Muscle layer of colon (tissue), 2 donors: Measurements from ENCODE around the gene RABGAP1L.

ENCODE experiments used
- H3K27ac ChIP-seq: one replicate; pipeline ENCODE4 v1.7.0; 2013; ENCODE audit warnings: low read depth, mild to moderate bottlenecking, low read length, moderate library complexity
- H3K27me3 ChIP-seq, 2 donors: one replicate each; pipeline ENCODE4 v1.7.0; 2013; ENCODE audit warnings: low read length in 2 of 2, mild to moderate bottlenecking in 2 of 2; ENCODE audit not compliant: insufficient read depth in 2 of 2, control insufficient read depth in 1 of 2
- H3K36me3 ChIP-seq: one replicate; pipeline ENCODE4 v1.7.0; 2013; ENCODE audit warnings: mild to moderate bottlenecking, low read length; ENCODE audit not compliant: insufficient read depth
- H3K4me1 ChIP-seq: one replicate; pipeline ENCODE4 v1.7.0; 2013; ENCODE audit warnings: mild to moderate bottlenecking, low read length; ENCODE audit not compliant: insufficient read depth
- H3K4me3 ChIP-seq, 2 donors: one replicate each; pipeline ENCODE4 v1.7.0; 2013; ENCODE audit warnings: low read length in 2 of 2, low read depth in 1 of 2, mild to moderate bottlenecking in 1 of 2, moderate library complexity in 1 of 2
- H3K9ac ChIP-seq: one replicate; pipeline ENCODE4 v1.7.0; 2013; ENCODE audit warnings: low read length
- H3K9me3 ChIP-seq: one replicate; pipeline ENCODE4 v1.7.0; 2013; ENCODE audit warnings: mild to moderate bottlenecking, low read length
- donor health status: abdominal sarcoma.
- donor health status: Adenocarcinoma of cecum.

RABGAP1L gene

DNA sequence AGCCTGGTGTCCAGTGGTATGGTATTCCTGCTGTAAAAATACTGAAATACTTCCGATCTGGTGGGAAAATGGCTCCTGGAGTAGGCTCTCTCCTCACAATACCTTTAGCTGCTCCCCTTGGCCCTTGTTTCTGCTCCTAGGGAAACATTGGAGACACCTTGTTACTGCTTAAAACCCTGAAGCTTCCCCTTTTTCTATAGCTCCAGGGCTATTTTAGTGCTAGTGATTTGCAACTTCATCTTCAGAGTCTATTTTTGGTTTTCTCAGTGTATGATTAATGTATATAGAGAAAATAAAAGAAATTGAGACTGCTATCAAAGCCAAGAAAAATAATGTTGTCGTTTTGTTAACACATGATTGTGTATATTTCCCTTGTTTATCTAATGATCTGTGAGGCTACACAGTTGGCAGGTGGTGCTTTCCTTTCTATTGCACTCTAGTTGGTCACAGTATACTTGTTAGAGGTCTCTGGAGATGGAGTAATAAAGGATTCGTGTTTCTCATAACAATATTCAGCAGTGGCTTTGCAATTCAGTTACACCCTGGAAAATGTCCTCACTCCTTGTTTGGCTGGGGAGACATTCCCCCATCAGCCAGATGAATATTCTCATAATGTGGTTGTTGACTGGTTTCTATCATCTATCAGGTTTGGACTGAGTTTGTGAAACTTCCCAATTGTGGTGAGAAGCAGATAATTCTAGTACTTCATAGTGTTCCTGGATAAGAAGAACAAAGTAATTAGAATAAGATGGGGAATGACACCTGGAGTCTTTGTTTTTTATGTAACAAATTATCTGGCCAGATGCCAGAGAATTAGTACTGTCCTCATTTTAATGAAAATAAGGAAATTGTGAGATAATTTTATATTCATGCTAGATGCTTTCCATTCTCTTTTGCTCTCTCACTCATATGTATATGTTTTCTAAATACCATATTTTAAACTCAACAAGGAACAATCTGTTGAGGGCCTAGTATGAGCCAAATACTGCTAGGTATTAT lies 795.6 kb downstream of the RABGAP1L start:
- H3K4me3 ChIP-seq: no peak overlapping the region
- H3K9me3 ChIP-seq: no peaks in the 10 kb centered on the region
- H3K36me3 ChIP-seq: no peaks in the 10 kb centered on the region
- H3K9ac ChIP-seq: no peak overlapping the region
- peaks cover 9% of the 10 kb centered on the region for H3K4me1 ChIP-seq
- no peaks in the 10 kb centered on the region for H3K27me3 ChIP-seq
- H3K27ac ChIP-seq: no peak overlapping the region

DNA sequence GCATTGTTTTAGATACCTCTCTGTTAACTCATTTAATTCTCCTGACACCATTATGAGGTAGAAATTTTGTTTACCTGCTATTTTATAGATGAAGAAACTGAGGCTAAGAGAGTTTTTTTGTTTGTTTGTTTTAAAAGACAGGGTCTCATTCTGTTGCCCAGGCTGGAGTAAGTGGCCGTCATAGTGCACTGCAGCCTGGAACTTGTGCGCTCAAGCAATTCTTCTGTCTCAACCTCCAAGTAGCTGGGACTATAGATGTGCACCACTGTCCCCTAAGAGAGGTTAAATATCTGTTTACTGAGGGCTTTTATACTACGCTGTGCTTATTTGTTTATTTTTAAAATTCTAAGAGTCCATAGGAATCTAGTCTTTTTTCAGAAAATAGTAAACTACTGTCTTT lies 796.8 kb downstream of the RABGAP1L start:
- Histone ChIP-seq H3K36me3 (no peaks in the 10 kb centered on the region), H3K4me3 (no peak overlapping the region), H3K9ac (no peak overlapping the region), H3K9me3 (no peaks in the 10 kb centered on the region), H3K4me1 (peaks cover 9% of the 10 kb centered on the region), H3K27ac (no peak overlapping the region), H3K27me3 (no peaks in the 10 kb centered on the region)

DNA sequence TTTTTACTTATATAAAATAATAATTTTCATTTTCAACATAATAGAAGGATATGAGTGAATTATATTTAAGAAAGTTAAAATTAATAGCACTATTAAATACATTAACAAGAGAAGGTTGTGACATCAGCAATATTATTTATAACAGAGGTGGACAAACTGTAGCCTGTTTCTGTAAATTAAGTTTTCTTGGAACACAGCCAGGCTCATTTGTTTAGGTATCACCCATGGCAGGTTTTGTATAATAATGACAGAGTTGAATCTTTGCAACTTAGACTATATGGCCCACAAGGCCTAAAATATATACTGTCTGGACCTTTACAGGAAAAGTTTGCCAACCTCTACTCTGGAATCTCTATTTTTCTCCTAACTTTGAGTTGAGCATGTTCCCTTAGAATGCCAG lies 797.7 kb downstream of the RABGAP1L start:
- H3K4me1 ChIP-seq: peaks cover 9% of the 10 kb centered on the region

DNA sequence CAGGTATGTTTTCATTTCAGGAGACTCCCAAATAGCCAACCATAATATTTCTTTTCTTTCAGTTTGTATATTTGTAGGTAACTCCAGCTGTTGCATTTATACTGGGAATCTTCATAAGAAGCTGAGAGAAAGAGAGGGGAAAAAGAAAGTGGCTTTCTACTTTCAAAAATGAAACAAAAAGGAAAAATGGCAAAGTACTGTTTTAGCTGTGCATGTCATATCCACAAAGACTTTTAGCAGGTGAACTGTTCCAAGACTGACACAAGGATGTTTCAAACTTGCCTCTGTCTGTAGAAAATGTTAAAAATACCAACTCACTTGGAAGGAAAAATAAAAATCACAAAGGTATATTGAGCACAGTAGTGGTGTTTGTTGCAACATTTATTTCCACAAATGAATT lies 798.5 kb downstream of the RABGAP1L start:
- Histone ChIP-seq H3K27ac (no peak overlapping the region), H3K27me3 (no peaks in the 10 kb centered on the region), H3K9me3 (no peaks in the 10 kb centered on the region), H3K9ac (no peak overlapping the region), H3K4me1 (peaks cover 9% of the 10 kb centered on the region), H3K4me3 (no peak overlapping the region), H3K36me3 (no peaks in the 10 kb centered on the region)

More for the DNA sequence above, 797.7 kb downstream of the RABGAP1L start:
- Histone ChIP-seq H3K9ac (no peak overlapping the region), H3K36me3 (no peaks in the 10 kb centered on the region), H3K9me3 (no peaks in the 10 kb centered on the region), H3K4me3 (no peak overlapping the region), H3K27ac (no peak overlapping the region), H3K27me3 (no peaks in the 10 kb centered on the region)

DNA sequence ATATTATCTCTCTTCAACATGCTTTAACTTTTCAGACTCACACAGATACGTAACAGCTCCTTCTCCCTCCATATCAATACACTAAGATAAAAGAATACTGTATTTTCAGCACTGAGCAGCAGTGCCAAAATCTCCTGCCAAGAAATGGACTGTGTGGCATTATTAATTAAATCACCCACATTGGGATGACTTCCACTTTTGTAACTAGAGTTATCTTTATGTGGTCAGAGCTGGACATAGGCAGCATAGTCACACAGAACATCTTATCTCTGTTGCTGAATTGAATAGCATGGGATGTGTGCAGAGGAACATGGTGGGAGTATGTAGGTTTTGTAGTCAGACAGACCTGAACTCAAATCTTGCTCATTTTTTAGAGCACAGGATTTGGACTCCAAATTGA lies 799.1 kb downstream of the RABGAP1L start:
- no peak overlapping the region for H3K27ac ChIP-seq
- H3K9ac ChIP-seq: no peak overlapping the region
- H3K9me3 ChIP-seq: no peaks in the 10 kb centered on the region
- no peaks in the 10 kb centered on the region for H3K27me3 ChIP-seq
- H3K4me1 ChIP-seq: peaks cover 14% of the 10 kb centered on the region
- no peak overlapping the region for H3K4me3 ChIP-seq
- H3K36me3 ChIP-seq: no peaks in the 10 kb centered on the region

DNA sequence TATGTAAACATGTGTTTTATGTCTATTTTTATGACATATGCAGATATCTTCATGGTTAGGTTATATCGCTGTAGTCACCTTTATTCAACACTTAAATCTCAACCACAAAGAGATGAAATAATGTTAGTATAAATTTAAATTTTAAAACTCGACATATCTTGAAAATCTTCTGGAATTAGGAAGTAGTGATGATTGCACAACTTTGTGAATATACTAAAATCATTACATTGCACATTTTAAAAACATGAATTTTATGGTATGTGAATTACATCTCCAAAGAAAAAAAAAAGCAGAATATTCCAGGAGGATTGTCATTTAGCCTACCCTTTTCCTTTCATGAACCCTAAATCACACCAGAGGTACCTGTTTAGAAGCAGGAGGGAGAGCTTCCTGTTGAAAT lies 801.0 kb downstream of the RABGAP1L start:
- no peak overlapping the region for H3K27ac ChIP-seq
- H3K9ac ChIP-seq: no peak overlapping the region
- peaks cover 25% of the 10 kb centered on the region for H3K4me1 ChIP-seq
- no peak overlapping the region for H3K4me3 ChIP-seq
- no peaks in the 10 kb centered on the region for H3K9me3 ChIP-seq
- H3K27me3 ChIP-seq: no peaks in the 10 kb centered on the region
- H3K36me3 ChIP-seq: no peaks in the 10 kb centered on the region

DNA sequence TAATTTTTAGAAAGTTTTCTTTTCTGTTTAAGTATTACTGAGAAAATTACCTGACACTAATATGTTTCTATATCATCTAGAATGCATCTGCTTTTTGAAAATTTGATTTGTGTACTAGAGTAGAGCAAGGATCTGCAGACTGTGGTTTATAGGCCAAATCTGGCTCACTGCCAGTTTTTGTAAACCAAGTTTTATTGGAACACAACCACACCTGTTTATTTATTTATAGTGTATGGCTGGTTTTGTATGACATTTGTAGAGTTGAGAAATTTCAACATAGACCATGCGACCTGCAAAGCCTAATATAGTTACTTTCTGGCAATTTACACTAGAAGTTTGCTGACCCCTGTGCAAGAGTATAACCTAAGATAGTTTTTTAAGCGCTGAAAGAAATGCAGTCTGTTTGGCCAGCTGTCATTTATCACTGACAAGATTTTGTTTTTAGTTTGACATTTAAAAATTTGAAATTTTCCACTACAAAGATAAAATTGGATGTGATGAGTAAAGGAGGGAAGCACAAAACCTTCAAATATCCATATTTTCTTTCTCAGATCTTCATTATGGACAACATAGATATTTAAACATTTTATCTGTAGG lies 804.3 kb downstream of the RABGAP1L start:
- H3K27ac ChIP-seq: no peak overlapping the region

DNA sequence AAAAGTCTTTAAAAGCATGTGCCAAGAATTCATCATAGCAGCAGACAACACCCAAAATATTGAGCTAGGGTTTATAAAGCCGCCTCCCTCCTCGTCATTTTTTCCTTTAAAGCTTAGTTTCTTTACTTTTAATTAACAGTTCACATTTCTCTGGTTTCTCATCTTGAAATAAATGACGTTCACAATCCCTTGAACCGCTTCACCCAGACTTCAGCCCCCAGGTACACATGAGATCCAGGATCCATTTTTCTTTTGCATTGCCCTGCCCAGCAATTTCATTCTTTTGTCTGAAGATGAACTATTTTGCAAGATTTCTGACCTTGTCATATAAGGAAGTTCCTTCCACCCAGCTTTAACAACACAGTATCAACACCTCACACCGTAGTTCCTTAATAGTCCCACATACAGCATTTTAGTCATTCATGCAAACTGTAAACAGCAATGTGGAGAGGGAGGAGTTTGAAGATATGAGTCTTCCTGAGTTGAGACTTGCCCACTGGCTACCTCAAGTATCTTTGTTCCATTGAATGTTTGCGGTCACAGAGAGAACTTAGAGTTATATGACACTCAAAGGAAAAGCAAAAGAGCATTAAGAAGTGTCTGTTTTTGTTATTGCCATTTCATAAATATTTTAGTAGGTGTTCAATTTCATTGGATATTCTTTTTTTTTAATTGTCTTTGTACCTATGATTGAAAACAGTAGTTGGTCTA lies 805.1 kb downstream of the RABGAP1L start:
- Histone ChIP-seq H3K4me3 (peak overlapping the region in 1 of 2 donors; percentile 16), H3K4me1 (peaks cover 34% of the 10 kb centered on the region), H3K9ac (no peak overlapping the region)

More for the DNA sequence above, 804.3 kb downstream of the RABGAP1L start:
- no peak overlapping the region for H3K9ac ChIP-seq
- no peaks in the 10 kb centered on the region for H3K27me3 ChIP-seq
- H3K36me3 ChIP-seq: no peaks in the 10 kb centered on the region
- H3K4me3 ChIP-seq: no peak overlapping the region
- H3K9me3 ChIP-seq: no peaks in the 10 kb centered on the region
- peaks cover 34% of the 10 kb centered on the region for H3K4me1 ChIP-seq

DNA sequence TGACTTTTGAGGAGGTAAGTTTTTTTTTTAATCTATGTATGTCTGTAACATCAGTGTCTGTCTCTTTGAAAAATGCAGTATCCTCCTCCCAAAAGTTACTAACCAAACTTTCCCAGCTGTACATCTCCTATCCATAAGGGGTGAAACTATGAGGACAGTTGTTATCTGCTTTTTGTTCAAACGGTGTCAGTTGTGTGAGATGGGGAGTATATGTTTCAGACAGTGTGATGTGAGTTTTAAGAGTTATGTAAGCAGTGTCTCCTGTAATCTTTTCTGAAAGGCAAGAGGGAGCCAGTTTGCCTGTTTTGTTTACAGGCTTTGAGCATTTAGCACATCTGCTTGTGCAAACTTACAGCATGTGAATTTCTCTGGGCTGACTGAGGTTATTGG lies 805.6 kb downstream of the RABGAP1L start:
- Histone ChIP-seq H3K27ac (peak overlapping the region; percentile 22), H3K9me3 (no peaks in the 10 kb centered on the region), H3K27me3 (no peaks in the 10 kb centered on the region), H3K36me3 (no peaks in the 10 kb centered on the region), H3K9ac (no peak overlapping the region), H3K4me3 (peak overlapping the region in 1 of 2 donors; percentile 16), H3K4me1 (peaks cover 34% of the 10 kb centered on the region)

More for the DNA sequence above, 805.1 kb downstream of the RABGAP1L start:
- no peaks in the 10 kb centered on the region for H3K36me3 ChIP-seq
- no peaks in the 10 kb centered on the region for H3K27me3 ChIP-seq
- peak overlapping the region; percentile 22 for H3K27ac ChIP-seq
- no peaks in the 10 kb centered on the region for H3K9me3 ChIP-seq

DNA sequence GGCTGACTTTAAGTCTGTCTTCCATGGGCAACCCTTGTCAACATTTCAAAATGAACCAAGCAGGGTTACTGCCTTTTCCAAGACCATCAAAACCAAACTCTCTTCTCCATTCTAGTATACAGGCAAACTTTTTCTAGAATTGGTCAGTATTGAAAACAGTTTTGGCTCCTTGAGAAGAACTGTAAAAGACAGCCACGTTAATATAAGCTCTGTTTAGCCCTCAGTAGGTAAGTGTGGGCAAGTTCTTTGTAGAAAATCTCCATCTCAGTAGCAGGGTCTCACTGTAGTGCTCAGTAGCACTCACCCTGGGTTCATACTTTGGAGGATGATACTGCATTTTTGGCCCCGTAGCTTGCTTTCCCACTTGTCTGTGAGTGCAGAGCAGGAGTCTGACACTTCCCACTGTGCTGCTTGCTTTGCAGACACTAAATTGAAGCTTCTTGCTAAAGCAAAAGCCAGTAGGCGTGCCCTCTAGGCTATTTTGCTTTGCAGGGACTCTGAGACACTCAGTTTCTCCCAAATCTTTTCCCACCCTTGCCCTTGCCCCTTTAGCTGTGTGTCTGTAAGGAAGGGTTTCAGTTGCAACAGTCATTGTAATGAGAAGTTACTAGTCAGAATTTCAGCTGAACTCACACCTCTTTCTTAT lies 806.2 kb downstream of the RABGAP1L start:
- H3K4me1 ChIP-seq: peaks cover 34% of the 10 kb centered on the region
- H3K36me3 ChIP-seq: no peaks in the 10 kb centered on the region
- no peaks in the 10 kb centered on the region for H3K9me3 ChIP-seq
- H3K27ac ChIP-seq: peak overlapping the region; percentile 19
- no peaks in the 10 kb centered on the region for H3K27me3 ChIP-seq
- H3K9ac ChIP-seq: no peak overlapping the region
- H3K4me3 ChIP-seq: no peak overlapping the region
